ENCODE measurements around the gene SPPL3.

The SPPL3 gene

GRCh38 chr12:120832737-120833136, 71.4 kb downstream of the SPPL3 start:
- no peak overlapping the region for H3K27ac ChIP-seq (ENCODE audit: low read depth, low read length)
- H3K4me1 ChIP-seq (ENCODE audit: control insufficient read depth, insufficient read depth, low read length) = peaks cover 13% of the 10 kb centered on the region
- H3K9me3 ChIP-seq (ENCODE audit: control insufficient read depth, insufficient read depth, low read depth, low read length) = no peaks in the 10 kb centered on the region
- no peaks in the 10 kb centered on the region for H3K27me3 ChIP-seq (ENCODE audit: control insufficient read depth, insufficient read depth, low read length)
- H3K4me3 ChIP-seq (ENCODE audit: low read depth, low read length) = no peak overlapping the region
- H3K9ac ChIP-seq (ENCODE audit: low read length) = no peak overlapping the region
- H3K36me3 ChIP-seq (ENCODE audit: control insufficient read depth, insufficient read depth, low read length) = no peaks in the 10 kb centered on the region

GRCh38 chr12:120831648-120832267, 72.4 kb downstream of the SPPL3 start:
- H3K4me1 ChIP-seq (ENCODE audit: control insufficient read depth, insufficient read depth, low read length) = peaks cover 11% of the 10 kb centered on the region
- H3K9ac ChIP-seq (ENCODE audit: low read length) = no peak overlapping the region
- no peak overlapping the region for H3K4me3 ChIP-seq (ENCODE audit: low read depth, low read length)
- H3K27me3 ChIP-seq (ENCODE audit: control insufficient read depth, insufficient read depth, low read length) = no peaks in the 10 kb centered on the region
- H3K36me3 ChIP-seq (ENCODE audit: control insufficient read depth, insufficient read depth, low read length) = no peaks in the 10 kb centered on the region
- H3K27ac ChIP-seq (ENCODE audit: low read depth, low read length) = no peak overlapping the region
- H3K9me3 ChIP-seq (ENCODE audit: control insufficient read depth, insufficient read depth, low read depth, low read length) = no peaks in the 10 kb centered on the region

- Histone ChIP-seq H3K9ac (ENCODE audit: low read length) (no peak overlapping the region), H3K27ac (ENCODE audit: low read depth, low read length) (no peak overlapping the region), H3K36me3 (ENCODE audit: control insufficient read depth, insufficient read depth, low read length) (no peaks in the 10 kb centered on the region), H3K4me1 (ENCODE audit: control insufficient read depth, insufficient read depth, low read length) (peaks cover 3% of the 10 kb centered on the region; the same call in 1 of the 2 replicates), H3K9me3 (ENCODE audit: control insufficient read depth, insufficient read depth, low read depth, low read length) (no peaks in the 10 kb centered on the region), H3K4me3 (ENCODE audit: low read depth, low read length) (no peak overlapping the region), H3K27me3 (ENCODE audit: control insufficient read depth, insufficient read depth, low read length) (no peaks in the 10 kb centered on the region)
Observed at GRCh38 chr12:120830966-120831365, 73.2 kb downstream of the SPPL3 start.

- Histone ChIP-seq H3K9ac (ENCODE audit: low read length) (no peak overlapping the region), H3K9me3 (ENCODE audit: control insufficient read depth, insufficient read depth, low read depth, low read length) (no peaks in the 10 kb centered on the region), H3K27me3 (ENCODE audit: control insufficient read depth, insufficient read depth, low read length) (no peaks in the 10 kb centered on the region), H3K27ac (ENCODE audit: low read depth, low read length) (no peak overlapping the region), H3K36me3 (ENCODE audit: control insufficient read depth, insufficient read depth, low read length) (no peaks in the 10 kb centered on the region), H3K4me3 (ENCODE audit: low read depth, low read length) (no peak overlapping the region), H3K4me1 (ENCODE audit: control insufficient read depth, insufficient read depth, low read length) (0 out of 2 replicates have a peak, but pooled peaks cover 3% of the 10 kb centered on the region)
Observed at GRCh38 chr12:120830052-120830940, 73.9 kb downstream of the SPPL3 start.

- Histone ChIP-seq H3K4me3 (ENCODE audit: low read depth, low read length) (no peak overlapping the region), H3K9me3 (ENCODE audit: control insufficient read depth, insufficient read depth, low read depth, low read length) (no peaks in the 10 kb centered on the region), H3K36me3 (ENCODE audit: control insufficient read depth, insufficient read depth, low read length) (no peaks in the 10 kb centered on the region), H3K4me1 (ENCODE audit: control insufficient read depth, insufficient read depth, low read length) (peaks cover 10% of the 10 kb centered on the region), H3K27ac (ENCODE audit: low read depth, low read length) (no peak overlapping the region), H3K9ac (ENCODE audit: low read length) (no peak overlapping the region), H3K27me3 (ENCODE audit: control insufficient read depth, insufficient read depth, low read length) (no peaks in the 10 kb centered on the region)
Observed at GRCh38 chr12:120826335-120826734, 77.8 kb downstream of the SPPL3 start.

GRCh38 chr12:120825337-120825736, 78.8 kb downstream of the SPPL3 start:
- Histone ChIP-seq H3K9me3 (ENCODE audit: control insufficient read depth, insufficient read depth, low read depth, low read length) (no peaks in the 10 kb centered on the region), H3K4me1 (ENCODE audit: control insufficient read depth, insufficient read depth, low read length) (peaks cover 10% of the 10 kb centered on the region), H3K27ac (ENCODE audit: low read depth, low read length) (no peak overlapping the region), H3K36me3 (ENCODE audit: control insufficient read depth, insufficient read depth, low read length) (no peaks in the 10 kb centered on the region), H3K4me3 (ENCODE audit: low read depth, low read length) (no peak overlapping the region), H3K27me3 (ENCODE audit: control insufficient read depth, insufficient read depth, low read length) (no peaks in the 10 kb centered on the region), H3K9ac (ENCODE audit: low read length) (no peak overlapping the region)

GRCh38 chr12:120822832-120823503, 81.2 kb downstream of the SPPL3 start:
- Histone ChIP-seq H3K4me3 (ENCODE audit: low read depth, low read length) (no peak overlapping the region), H3K36me3 (ENCODE audit: control insufficient read depth, insufficient read depth, low read length) (no peaks in the 10 kb centered on the region), H3K27ac (ENCODE audit: low read depth, low read length) (no peak overlapping the region), H3K27me3 (ENCODE audit: control insufficient read depth, insufficient read depth, low read length) (no peaks in the 10 kb centered on the region), H3K4me1 (ENCODE audit: control insufficient read depth, insufficient read depth, low read length) (peaks cover 10% of the 10 kb centered on the region), H3K9ac (ENCODE audit: low read length) (no peak overlapping the region), H3K9me3 (ENCODE audit: control insufficient read depth, insufficient read depth, low read depth, low read length) (no peaks in the 10 kb centered on the region)

- H3K9ac ChIP-seq (ENCODE audit: low read length) = no peak overlapping the region
- H3K36me3 ChIP-seq (ENCODE audit: control insufficient read depth, insufficient read depth, low read length) = no peaks in the 10 kb centered on the region
- H3K27ac ChIP-seq (ENCODE audit: low read depth, low read length) = no peak overlapping the region
- H3K4me1 ChIP-seq (ENCODE audit: control insufficient read depth, insufficient read depth, low read length) = peaks cover 10% of the 10 kb centered on the region
- no peaks in the 10 kb centered on the region for H3K9me3 ChIP-seq (ENCODE audit: control insufficient read depth, insufficient read depth, low read depth, low read length)
- H3K4me3 ChIP-seq (ENCODE audit: low read depth, low read length) = no peak overlapping the region
- no peaks in the 10 kb centered on the region for H3K27me3 ChIP-seq (ENCODE audit: control insufficient read depth, insufficient read depth, low read length)
Observed at GRCh38 chr12:120821878-120822277, 82.3 kb downstream of the SPPL3 start.

GRCh38 chr12:120820884-120821510, 83.2 kb downstream of the SPPL3 start:
- Histone ChIP-seq H3K9me3 (ENCODE audit: control insufficient read depth, insufficient read depth, low read depth, low read length) (no peaks in the 10 kb centered on the region), H3K27me3 (ENCODE audit: control insufficient read depth, insufficient read depth, low read length) (no peaks in the 10 kb centered on the region), H3K27ac (ENCODE audit: low read depth, low read length) (no peak overlapping the region), H3K9ac (ENCODE audit: low read length) (no peak overlapping the region), H3K36me3 (ENCODE audit: control insufficient read depth, insufficient read depth, low read length) (no peaks in the 10 kb centered on the region), H3K4me1 (ENCODE audit: control insufficient read depth, insufficient read depth, low read length) (peaks cover 10% of the 10 kb centered on the region), H3K4me3 (ENCODE audit: low read depth, low read length) (no peak overlapping the region)

GRCh38 chr12:120818416-120818815, 85.7 kb downstream of the SPPL3 start:
- H3K9me3 ChIP-seq (ENCODE audit: control insufficient read depth, insufficient read depth, low read depth, low read length) = no peaks in the 10 kb centered on the region
- no peaks in the 10 kb centered on the region for H3K36me3 ChIP-seq (ENCODE audit: control insufficient read depth, insufficient read depth, low read length)
- peaks cover 8% of the 10 kb centered on the region for H3K4me1 ChIP-seq (ENCODE audit: control insufficient read depth, insufficient read depth, low read length)
- H3K27me3 ChIP-seq (ENCODE audit: control insufficient read depth, insufficient read depth, low read length) = no peaks in the 10 kb centered on the region
- H3K4me3 ChIP-seq (ENCODE audit: low read depth, low read length) = no peak overlapping the region
- no peak overlapping the region for H3K27ac ChIP-seq (ENCODE audit: low read depth, low read length)
- H3K9ac ChIP-seq (ENCODE audit: low read length) = no peak overlapping the region
